Panc1 (cell line): ENCODE measurements around the gene VIT. TPM values are rescaled to one million over a fixed set of nuclear protein-coding genes. Genes with fewer than 3 reads are reported as not detected.
A peak's percentile ranks its signal among the peaks of the same experiment; 100 is the strongest.

Experiments
- ATAC-seq: fragments of 200-7000 bp; cut with Tn5 transposase; 2 replicates; pipeline ENCODE4 v1.9.1; 2020; ENCODE audit warnings: mild to moderate bottlenecking, moderate library complexity
- BruUV-seq: library from RNA; stranded (reverse); fragments of 400-500 nt; replicated peaks from 2 replicates; lab custom pipeline; 2021; lab: Mats Ljungman, UMichigan
- CTCF ChIA-PET: fragments of 300-600 bp; sonication (Branson Sonifier 250); formaldehyde crosslinking; loops from one replicate; lab custom pipeline; 2022; ENCODE audit warnings: antibody characterized with exemption; lab: Charles Lee
- POLR2A ChIA-PET: fragments of 300-600 bp; sonication (Branson Sonifier 250); formaldehyde crosslinking; loops from one replicate; lab custom pipeline; 2022; ENCODE audit warnings: antibody characterized with exemption; lab: Charles Lee
- DNase-seq: peaks from one replicate; pipeline ENCODE4 v3.0.0-alpha.2; 2010; ENCODE audit warnings: low read depth, low spot score
- H3K27ac ChIP-seq: 2 replicates; pipeline ENCODE4 v1.5.1; 2011; ENCODE audit warnings: mild to moderate bottlenecking, low read length, inconsistent platforms
- H3K27me3 ChIP-seq: fragments of 200-500 bp; sonication (Bioruptor generic); 2 replicates; pipeline ENCODE4 v1.6.0; 2014; ENCODE audit warnings: low read length, inconsistent platforms; ENCODE audit not compliant: control insufficient read depth, insufficient read depth
- H3K36me3 ChIP-seq: fragments of 200-500 bp; sonication (Bioruptor generic); 2 replicates; pipeline ENCODE4 v1.5.1; 2014; ENCODE audit warnings: inconsistent platforms, mild to moderate bottlenecking, low read length, moderate library complexity; ENCODE audit not compliant: control insufficient read depth, insufficient read depth
- H3K4me1 ChIP-seq: 2 replicates; pipeline ENCODE4 v1.5.1; 2011; ENCODE audit warnings: inconsistent platforms, mild to moderate bottlenecking, low read length, moderate library complexity; ENCODE audit not compliant: control insufficient read depth, insufficient read depth
- H3K4me3 ChIP-seq, 2 experiments: 2 replicates each; pipeline ENCODE4 v1.5.1; 2011 to 2012; ENCODE audit warnings: low read depth in 2 of 2, low read length in 2 of 2, mild to moderate bottlenecking in 2 of 2, inconsistent platforms in 1 of 2, moderate library complexity in 1 of 2
- H3K9me3 ChIP-seq: fragments of 200-500 bp; sonication (Bioruptor generic); 2 replicates; pipeline ENCODE4 v1.5.1; 2014; ENCODE audit warnings: low read depth, mild to moderate bottlenecking, inconsistent platforms, low read length, moderate library complexity; ENCODE audit not compliant: control insufficient read depth, insufficient read depth
- CTCF ChIP-seq: fragments of 450-650 bp; IDR thresholded peaks from 2 replicates; pipeline ENCODE4 v1.5.1; 2017; ENCODE audit warnings: mild to moderate bottlenecking
- POLR2AphosphoS5 ChIP-seq: IDR thresholded peaks from 2 replicates; pipeline ENCODE4 v1.6.1; 2012; ENCODE audit warnings: mild to moderate bottlenecking, low read depth, low read length, moderate library complexity
- SIN3A ChIP-seq: IDR thresholded peaks from 2 replicates; pipeline ENCODE4 v1.6.1; 2012; ENCODE audit warnings: low read depth, mild to moderate bottlenecking, low read length, moderate library complexity, borderline replicate concordance; ENCODE audit not compliant: insufficient read depth
- TCF7L2 ChIP-seq: IDR thresholded peaks from 2 replicates; pipeline ENCODE4 v1.6.1; 2011; ENCODE audit warnings: mild to moderate bottlenecking, low read depth, low read length, inconsistent platforms
- in situ Hi-C: cut with HindIII; loops from 2 replicates; pipeline ENCODE4 v1.10.0; 2016; ENCODE audit warnings: low sequenced_read_pairs, low pct_unique_long_range_greater_than_20kb
- intact Hi-C: fragments of 100-400 bp; cut with micrococcal nuclease; formaldehyde crosslinking; loops from one replicate; pipeline ENCODE4 v1.10.0; 2022; ENCODE audit not compliant: unreplicated experiment
- total RNA-seq: library from RNA; stranded (reverse); gene quantifications from one replicate; pipeline ENCODE4 v1.2.1, GENCODE V29; 2021; ENCODE audit not compliant: unreplicated experiment
- TF ChIP-seq, protein P1 (sequence below), 2 experiments: IDR thresholded peaks; 2 replicates each; pipeline ENCODE4 v1.6.1; 2011 to 2012; ENCODE audit warnings: low read depth in 2 of 2, control low read depth in 1 of 2, low read length in 1 of 2, mild to moderate bottlenecking in 1 of 2, moderate library complexity in 1 of 2; ENCODE audit not compliant: insufficient read depth in 1 of 2

VIT gene
- total RNA-seq, 1 experiment from 2014 or later = 0.77 TPM

- H3K4me1 ChIP-seq = 0 out of 2 replicates have a peak, but pooled peaks cover 2% of the 10 kb centered on the region
- BruUV-seq = no TSS peak
- in situ Hi-C loops (no loop called here), intact Hi-C loops (no loop called here)
- ChIA-PET POLR2A (no interaction called here), CTCF (no interaction called here)
- no peaks in the 10 kb centered on the region for H3K27me3 ChIP-seq
- no peaks in the 10 kb centered on the region for H3K36me3 ChIP-seq
- H3K27ac ChIP-seq = no peak overlapping the region
- TF ChIP-seq POLR2AphosphoS5 (no peak), CTCF (peak; percentile 13; the same call in 1 of the 2 replicates)
- TF ChIP-seq, protein P1, sequence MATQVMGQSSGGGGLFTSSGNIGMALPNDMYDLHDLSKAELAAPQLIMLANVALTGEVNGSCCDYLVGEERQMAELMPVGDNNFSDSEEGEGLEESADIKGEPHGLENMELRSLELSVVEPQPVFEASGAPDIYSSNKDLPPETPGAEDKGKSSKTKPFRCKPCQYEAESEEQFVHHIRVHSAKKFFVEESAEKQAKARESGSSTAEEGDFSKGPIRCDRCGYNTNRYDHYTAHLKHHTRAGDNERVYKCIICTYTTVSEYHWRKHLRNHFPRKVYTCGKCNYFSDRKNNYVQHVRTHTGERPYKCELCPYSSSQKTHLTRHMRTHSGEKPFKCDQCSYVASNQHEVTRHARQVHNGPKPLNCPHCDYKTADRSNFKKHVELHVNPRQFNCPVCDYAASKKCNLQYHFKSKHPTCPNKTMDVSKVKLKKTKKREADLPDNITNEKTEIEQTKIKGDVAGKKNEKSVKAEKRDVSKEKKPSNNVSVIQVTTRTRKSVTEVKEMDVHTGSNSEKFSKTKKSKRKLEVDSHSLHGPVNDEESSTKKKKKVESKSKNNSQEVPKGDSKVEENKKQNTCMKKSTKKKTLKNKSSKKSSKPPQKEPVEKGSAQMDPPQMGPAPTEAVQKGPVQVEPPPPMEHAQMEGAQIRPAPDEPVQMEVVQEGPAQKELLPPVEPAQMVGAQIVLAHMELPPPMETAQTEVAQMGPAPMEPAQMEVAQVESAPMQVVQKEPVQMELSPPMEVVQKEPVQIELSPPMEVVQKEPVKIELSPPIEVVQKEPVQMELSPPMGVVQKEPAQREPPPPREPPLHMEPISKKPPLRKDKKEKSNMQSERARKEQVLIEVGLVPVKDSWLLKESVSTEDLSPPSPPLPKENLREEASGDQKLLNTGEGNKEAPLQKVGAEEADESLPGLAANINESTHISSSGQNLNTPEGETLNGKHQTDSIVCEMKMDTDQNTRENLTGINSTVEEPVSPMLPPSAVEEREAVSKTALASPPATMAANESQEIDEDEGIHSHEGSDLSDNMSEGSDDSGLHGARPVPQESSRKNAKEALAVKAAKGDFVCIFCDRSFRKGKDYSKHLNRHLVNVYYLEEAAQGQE (IDR thresholded peaks at IDR 0.05; ENCODE audit: insufficient read depth in 1 of 2, low read depth in 2 of 2, low read length in 1 of 2) = no peak
- ATAC-seq = no peak; the same call in 1 of the 2 replicates
- H3K9me3 ChIP-seq = no peaks in the 10 kb centered on the region
- no peak overlapping the region for H3K4me3 ChIP-seq
- DNase-seq = no peak
Observed at GRCh38 chr2:36777788-36778187, 81.3 kb downstream of the VIT start.

- H3K27me3 ChIP-seq = no peaks in the 10 kb centered on the region
- intact Hi-C loops = no loop called here
- no peak for ATAC-seq
- H3K27ac ChIP-seq = no peak overlapping the region; the same call in 1 of the 2 replicates
- H3K9me3 ChIP-seq = no peaks in the 10 kb centered on the region
- H3K36me3 ChIP-seq = no peaks in the 10 kb centered on the region
- POLR2A ChIA-PET = no interaction called here
- in situ Hi-C loops = no loop called here
- H3K4me1 ChIP-seq = 0 out of 2 replicates have a peak, but pooled peaks cover 2% of the 10 kb centered on the region
- CTCF ChIA-PET = interaction anchor here (0.7 to 0.9 kb wide), 2 partner anchors 9 to 107 kb away, joined by 3 to 4 read pairs; no protein-coding TSS in a partner anchor
- no peak overlapping the region for H3K4me3 ChIP-seq
- TF ChIP-seq, protein P1 (IDR thresholded peaks at IDR 0.05; ENCODE audit: insufficient read depth in 1 of 2, low read depth in 2 of 2, low read length in 1 of 2) = no peak
- TF ChIP-seq TCF7L2 (no peak), POLR2AphosphoS5 (no peak), SIN3A (no peak), CTCF (no peak)
- no TSS peak for BruUV-seq
- DNase-seq = no peak
Observed at GRCh38 chr2:36779462-36779861, 83.0 kb downstream of the VIT start.
